Fibroblast of upper back skin (primary cell): ENCODE results near the gene PPP2R2B.
A peak's percentile ranks its signal among the peaks of the same experiment; 100 is the strongest.
"Not testable (repeated sequence)": the region's sequence is repeated elsewhere in the genome, so short reads cannot be mapped to it uniquely, and the experiment has no call there.

Experiments used
- DNase-seq: peaks from one replicate; pipeline ENCODE4 v3.0.0-alpha.2; 2013

The PPP2R2B gene

DNA sequence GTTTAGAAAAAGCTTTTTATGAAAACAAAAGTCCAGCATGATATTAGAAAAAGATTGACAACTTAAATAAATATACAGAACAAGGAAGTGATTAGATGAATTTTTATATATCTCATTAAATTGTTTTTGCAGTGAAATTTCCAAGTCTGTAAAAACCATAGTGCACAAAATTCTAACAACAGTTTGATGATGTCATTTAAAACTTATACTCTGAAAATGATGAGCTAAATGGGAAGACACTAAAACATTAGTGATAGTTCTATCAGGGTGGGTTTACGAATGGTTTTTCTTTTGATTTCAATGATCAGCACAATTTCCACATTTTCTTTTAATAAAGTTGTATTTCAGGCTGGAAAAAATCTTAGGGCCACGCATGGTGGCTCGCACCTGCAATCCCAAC lies 236.1 kb downstream of the PPP2R2B start:
- DNase-seq, result no peak

DNA sequence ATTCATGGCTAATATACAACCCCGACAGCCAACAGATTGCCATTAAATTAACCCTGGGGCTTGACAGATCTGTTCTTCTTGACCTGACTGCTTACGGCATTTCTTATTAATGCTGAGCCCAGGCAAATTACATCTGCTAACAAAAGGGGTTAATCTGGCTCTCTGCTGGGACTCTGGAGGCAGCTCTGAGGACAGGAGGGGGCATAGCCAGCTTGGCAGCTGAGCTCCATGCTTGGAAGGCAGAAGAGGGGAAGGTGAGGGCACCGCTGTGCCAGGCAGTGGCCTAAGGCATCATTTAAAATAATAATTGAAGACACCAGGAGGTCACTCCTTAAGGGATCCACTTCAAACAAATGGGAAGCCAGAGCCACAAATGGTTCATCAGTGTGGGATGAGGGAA lies 236.6 kb downstream of the PPP2R2B start:
- DNase-seq, result no peak

DNA sequence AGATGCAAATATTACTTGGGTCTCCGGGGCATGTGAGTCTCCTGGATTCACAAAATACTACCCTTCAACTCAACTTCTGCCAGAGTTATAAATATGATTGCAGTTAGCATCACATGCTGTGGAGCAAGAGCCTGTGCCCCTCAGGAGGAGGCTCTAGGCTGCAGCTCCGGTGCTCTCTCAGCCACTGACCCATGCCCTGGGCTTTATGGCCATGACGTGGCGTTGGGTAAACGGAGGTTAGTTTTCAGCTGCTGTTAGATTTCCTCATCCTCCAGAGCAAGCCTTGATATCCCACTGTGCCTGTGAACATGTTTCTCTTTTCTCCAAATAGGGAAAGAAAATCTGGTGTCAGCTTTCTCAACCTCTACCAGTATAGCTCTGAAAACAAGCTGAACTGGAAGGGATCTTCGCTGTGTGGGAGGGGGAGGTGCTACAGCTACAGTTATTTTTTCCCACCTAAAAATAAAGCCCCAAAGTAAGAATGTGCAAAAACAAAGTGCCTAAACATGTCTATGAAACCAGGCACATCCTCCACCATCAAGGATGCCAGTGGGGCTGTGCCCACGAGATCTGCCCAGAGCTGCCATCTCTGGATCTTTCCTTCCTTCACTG lies 238.2 kb downstream of the PPP2R2B start:
- no peak for DNase-seq

DNA sequence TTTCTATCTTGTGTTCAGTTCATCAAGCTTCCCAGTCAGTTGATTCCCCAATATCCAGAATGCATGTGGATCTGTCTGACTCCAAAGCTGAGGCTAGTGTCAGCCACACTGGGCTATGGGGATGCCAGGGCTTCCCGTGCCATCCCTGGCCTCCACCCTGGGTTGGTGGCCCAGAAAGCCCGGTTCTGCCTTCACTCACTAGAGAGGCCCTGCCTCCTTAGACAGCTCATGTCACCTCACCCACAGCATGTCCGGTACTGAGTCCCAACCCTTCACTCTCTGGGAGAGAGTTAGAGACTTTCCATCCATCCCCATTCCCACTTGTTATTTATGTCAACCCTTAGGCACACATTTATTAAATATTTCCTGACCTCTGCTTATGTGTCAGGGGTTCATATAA lies 243.1 kb downstream of the PPP2R2B start:
- no peak for DNase-seq

DNA sequence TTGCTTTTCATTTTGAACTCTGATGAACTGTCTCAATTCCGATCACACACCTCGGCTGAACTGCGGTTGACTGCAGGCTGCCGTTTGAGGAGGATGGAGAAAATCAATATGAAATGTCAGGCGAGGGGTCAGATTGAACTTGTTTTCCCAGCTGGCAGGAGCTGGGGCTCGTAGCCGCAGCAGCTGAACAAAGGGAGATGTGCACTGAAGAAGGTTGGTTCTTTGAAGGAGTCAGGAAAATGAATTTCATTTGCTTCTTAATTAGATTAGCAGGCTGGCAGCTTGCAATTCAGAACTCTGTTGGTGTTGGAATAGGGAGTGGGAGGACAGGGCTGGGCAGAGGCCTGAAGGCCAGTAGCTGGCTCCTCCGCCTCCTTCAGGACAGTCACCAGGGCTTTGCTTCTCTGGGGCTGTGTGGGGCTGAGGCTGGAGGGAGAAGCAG lies 245.2 kb downstream of the PPP2R2B start:
- DNase-seq, result no peak

DNA sequence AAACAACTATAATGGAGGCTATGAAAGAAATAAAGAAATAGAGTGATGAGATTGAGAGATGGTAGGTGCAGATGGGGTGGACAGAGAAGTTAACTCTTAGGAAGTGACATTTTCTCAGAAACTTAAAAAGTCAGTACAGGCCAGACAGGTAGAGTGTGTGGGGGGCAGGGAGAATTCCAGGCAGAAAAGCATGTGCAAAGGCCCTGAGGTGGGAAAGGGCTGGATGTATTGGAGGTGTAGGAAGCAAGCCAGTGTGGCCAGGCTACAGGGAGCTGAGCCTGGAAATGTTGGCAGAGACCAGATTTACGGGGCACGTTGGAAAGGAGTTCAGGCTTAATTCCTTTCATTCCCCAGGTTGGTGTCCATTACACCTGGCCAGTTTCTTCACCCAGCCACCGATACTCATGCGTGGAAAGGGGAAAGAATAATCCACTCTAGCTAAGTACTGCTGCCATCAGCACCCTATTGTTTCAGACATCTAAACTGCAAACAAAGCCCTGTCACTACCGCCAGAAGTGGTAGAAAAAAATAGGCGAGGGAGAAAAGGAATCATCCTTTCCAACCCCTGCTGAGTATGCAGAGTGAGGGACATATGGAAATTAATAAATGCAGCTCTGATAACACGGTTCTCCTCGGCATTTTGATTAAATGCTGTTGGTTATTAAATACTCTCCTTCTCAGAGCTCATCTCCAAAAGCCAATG lies 245.8 kb downstream of the PPP2R2B start:
- no peak for DNase-seq

DNA sequence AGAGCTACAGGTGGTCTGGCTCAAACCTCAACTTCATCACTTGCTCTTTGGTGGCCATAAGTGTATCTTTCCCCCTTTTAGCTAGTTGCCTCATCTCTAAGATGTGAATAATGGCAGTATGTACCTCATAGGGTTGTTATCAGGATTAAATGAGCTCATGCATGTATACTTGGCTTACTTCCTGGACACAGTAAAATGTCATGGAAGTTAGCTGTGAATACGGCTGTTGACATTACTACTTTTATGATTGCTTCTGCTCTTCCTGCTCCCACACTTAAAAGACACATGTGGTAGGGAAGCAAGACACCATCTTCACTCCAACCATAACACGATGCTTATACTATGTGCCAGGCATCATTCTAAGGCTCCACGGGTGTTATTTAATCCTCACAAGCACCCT lies 248.1 kb downstream of the PPP2R2B start:
- DNase-seq, result no peak

DNA sequence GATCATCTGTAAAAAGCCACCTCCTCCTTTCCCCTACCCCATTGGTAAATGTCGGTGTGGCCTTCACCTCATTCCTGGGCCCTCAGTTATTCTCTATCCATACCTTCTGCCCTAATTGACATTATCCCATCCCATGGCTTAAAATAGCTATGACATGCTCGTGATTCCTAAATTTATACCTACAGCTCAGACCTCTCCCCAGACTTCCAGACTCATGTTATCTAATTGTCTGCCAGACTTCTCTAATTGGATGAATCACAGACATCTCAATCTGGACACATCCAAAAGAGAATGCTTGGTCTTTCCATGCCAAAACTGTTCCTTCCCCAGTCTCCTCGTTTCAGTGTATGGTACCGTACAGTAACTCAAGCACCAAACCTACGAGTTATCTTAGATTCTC lies 249.6 kb downstream of the PPP2R2B start:
- DNase-seq, result no peak

DNA sequence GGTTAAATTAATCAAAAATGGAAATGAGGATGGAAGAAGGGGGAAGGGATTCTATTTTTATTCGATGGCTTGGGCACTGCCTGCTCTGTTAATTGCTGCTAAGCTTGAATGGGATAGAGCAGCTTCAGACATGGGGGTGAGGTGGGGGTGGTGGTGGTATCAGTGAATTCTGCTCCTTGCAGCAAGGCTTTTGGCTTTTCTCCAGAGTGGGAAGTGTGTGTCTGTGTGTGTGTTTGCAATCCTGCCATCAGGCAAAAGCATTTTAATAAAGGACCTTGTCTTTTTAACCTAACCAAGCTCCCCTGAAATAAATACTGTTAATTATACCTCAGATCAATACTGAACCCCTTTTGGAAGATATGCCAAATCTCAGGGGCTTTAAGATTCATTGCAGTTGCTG lies 251.6 kb downstream of the PPP2R2B start:
- no peak for DNase-seq

DNA sequence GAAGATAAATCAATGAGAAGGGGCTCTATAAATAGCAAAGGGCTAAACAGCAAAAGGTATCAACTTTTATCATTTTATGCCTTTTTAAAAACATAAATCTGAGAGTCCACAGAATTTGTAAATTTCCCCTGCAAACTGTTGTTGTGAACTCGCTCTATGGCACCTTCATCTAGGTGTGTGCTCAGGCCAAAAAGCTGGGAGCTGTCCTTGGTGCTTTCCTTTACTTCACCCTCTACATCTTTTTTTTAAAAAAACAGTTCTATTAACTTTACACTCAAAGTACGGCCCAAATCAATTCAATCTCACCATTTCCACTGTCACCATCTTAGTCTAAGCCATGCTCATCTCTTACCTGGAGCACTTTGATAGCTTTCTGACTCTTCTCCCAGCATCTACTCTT lies 254.4 kb downstream of the PPP2R2B start:
- no peak for DNase-seq

DNA sequence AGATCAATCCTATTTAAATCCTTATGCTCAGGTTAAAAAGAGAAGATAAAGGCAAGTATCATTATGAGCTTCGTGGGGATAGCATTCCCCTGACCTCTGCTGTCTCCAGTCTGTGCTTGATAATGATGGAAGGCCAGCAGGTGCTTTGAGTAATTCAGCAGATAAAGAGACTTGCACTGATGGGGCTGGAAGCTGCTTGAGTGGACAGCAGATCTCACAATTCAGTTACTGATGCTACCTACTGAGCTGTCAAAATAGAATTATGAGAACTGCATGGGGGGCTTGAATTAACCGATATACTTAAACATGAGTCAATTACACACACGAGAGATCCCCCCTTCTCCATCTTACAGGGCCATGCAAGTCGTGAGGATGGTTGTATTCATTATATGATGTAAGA lies 254.9 kb downstream of the PPP2R2B start:
- no peak for DNase-seq

DNA sequence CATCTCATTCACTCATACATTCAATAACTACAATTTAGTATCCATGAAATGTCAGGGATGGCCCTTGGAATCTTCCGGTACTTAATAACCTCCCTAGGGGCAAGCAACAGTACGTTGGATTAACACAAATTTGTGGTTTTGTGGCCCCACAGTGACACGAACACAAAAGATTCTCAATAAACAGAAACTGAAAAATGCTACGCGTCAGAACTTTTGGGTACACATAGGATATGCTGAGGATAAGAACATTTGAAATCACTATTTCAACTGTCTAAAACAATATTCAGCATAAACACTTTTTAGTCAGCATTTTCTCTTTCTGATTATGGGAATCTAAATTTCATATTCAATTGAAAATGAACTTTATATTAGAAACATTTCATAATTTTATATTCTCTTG lies 255.5 kb downstream of the PPP2R2B start:
- no peak for DNase-seq

DNA sequence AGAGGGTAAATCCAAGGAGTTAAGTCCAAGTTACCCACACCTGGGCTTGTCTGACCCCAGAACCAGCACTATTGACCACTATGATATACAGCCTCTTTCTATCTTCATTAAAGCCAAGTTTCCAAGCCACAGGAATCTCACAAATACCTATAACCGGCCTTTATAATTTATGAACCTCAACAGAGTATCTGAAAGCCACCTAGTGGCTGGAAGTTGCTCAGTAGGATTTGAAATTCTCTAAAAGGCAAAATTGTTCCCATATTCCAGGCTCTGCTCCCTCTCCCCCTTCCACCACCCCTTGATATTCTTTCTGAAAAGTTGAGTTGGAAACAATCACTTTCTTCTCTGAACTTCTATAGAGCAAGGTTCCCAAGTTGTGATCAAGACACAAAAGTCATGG lies 256.2 kb downstream of the PPP2R2B start:
- peak; percentile 1 for DNase-seq

DNA sequence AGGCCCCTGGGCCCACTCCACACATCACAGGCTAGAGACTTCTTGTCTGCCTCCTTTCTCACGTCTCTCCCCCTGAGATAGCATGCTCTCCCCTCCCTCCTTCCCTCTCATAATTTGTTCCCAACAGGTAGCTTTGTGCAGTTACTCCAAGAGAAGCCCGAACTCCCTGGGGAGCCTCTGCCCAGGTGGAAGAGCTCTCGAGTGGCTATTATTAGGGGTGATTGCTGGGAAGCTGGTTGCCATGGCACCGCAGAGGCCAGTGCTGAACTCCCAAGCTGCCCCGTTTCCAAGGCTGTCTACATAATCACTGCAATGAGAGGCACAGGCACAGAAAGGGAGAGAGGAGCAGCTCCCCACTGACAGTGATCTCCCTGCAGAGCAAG lies 257.9 kb downstream of the PPP2R2B start:
- DNase-seq, result no peak

DNA sequence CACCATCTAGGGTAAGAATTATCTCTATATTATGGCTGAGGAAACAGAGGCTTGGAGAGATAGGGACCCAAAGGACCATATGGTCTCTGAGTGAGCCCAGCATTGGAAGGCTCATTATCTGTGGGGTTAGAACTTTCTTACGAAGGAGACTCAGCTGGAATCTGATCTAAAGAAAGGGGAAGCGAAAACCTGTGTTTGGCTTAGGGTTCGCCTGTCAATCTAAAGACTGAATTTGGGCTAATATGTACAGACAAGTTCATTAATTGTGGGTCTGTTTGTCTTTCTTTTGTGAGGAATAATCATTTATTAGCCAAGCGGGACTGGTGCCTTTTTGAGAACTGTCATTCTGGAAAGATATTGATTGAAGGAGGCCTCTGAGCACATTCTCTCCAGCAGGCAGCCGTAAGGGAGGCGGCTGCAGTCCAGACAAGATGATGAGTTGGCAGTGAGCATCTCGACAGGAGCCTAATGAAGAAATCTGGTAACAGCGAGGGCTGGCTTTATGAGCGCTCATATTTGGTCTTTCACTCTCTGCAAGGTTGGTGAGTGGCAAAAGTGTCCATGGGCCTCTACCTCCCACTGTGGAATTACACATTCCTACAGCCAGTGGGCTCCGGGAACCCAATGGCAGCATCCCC lies 258.4 kb downstream of the PPP2R2B start:
- no peak for DNase-seq

DNA sequence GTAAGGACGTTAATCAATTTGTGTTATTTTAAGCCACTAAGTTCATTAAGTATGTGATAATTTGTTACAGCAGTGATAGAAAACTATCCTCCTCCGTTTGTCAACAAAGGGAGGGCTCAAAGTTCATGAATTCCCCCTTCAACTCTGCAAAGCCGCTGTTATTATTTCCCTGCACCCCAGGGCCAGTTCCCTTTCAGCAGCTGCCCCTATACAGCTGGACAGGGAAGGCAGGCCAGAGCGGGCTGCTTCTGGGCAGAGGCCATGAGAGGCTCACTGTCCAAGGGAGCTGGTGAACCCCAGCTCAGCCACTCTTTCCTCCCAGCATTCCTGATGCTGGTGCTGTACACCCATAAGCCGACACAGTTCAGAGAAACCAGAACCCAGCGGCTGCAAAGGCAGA lies 260.1 kb downstream of the PPP2R2B start:
- no peak for DNase-seq

DNA sequence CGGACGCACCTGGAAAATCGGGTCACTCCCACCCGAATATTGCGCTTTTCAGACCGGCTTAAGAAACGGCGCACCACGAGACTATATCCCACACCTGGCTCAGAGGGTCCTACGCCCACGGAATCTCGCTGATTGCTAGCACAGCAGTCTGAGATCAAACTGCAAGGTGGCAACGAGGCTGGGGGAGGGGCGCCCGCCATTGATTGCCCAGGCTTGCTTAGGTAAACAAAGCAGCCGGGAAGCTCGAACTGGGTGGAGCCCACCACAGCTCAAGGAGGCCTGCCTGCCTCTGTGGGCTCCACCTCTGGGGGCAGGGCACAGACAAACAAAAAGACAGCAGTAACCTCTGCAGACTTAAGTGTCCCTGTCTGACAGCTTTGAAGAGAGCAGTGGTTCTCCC lies 268.8 kb downstream of the PPP2R2B start:
- DNase-seq, result not testable (repeated sequence)

DNA sequence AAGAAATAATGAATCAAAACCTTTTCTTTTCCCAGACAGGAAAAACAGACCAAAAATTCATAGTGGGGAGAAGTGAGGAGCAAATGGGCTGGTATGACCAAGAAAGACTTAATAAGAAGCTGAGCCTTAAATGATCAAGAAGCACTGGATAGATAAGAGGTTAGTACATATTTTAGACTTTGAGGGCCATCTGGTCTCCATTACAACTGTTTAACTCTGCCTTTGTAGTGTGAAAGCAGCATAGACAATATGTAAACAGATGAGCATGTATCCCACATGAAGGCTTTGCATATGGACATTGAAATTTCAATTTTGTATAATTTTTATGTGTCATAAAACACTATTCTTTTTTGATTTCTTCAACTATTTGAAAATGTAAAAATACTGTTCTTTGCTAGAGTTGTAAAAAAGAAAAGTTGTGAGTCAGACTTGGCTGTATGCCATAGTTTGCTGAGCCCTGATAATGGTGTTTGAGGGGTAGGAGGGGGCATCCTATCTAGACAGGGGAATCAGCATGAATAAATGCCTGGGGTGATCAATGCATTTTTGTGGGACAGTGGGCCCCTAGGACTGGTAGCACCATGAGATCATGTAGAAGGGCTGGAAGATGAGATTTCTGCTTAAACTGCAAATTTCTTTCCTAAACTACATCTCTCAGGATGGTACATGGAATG lies 270.8 kb downstream of the PPP2R2B start:
- no peak for DNase-seq

DNA sequence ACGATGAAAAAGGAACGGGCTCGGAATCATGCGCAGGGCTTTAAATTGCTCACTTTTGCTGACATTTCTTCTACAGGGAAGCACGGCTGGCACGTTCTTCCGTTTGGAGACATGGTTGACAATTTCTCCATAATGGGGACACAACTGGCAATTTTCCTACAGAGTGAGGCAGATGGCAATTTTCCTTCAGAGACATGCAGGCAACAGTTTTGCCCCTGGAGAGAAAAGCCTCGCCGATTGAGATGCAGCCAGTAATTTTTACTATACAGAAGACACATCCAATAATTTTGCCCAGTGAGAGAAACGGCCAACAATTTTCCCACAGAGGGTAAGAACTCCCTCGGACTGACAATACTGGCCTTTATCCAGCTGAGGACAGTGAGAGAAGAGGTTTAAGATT lies 271.7 kb downstream of the PPP2R2B start:
- no peak for DNase-seq

DNA sequence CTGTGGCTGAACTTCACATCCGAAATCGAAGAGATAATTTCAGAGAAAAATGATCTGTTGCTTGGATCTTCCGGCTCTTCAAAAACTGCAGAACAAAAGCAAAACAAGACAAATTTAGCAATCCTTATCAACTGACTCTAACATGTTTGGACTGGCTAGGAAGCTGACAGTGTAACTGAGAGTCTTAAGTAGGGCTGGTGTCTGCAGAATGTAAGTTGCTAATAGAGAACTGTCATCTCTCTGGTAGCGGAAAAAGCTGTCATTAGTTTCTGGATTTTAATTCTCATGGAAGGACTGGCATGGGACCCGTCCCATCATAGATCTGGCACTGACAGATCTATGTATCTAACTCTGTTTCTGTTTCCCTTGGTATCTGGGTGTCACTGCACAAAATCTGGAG lies 278.2 kb downstream of the PPP2R2B start:
- DNase-seq, result no peak

DNA sequence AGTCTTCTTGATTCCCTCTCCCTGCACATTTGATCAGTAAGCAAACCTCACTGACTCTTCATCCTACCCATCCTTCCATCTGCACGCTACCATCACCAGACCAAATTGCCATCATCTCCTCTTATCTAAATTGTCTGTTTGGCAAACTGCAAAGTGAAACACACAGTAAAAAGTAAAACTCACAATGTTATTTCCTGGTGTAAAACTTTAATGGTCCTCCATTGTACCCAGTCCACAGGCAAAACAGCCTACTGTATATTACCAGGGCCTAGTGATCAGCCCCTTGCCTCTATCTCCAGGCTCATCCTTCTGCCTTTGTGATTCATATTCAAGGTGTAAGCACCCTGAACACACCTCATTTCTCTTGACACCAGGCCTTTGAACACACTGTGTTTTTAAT lies 279.3 kb downstream of the PPP2R2B start:
- no peak for DNase-seq

DNA sequence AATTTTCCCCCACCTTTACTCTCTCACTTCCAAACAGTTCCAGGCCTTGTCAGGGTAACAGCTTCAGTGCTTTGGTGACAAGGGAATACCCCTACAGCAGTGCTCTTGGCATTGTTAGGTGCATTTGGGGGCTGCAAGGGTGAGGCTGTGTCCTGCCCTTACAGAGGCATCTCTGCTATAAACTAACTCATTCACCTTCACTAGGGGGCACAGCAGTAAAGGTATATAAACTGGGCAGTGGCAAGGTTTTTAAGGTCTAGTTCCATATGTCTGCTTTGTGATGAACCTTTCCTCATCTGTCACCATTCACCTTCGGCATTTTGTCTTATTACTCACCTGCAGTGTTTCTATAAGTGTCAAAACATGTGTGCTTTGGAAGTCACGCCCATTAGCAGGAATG lies 283.5 kb downstream of the PPP2R2B start:
- DNase-seq, result no peak

DNA sequence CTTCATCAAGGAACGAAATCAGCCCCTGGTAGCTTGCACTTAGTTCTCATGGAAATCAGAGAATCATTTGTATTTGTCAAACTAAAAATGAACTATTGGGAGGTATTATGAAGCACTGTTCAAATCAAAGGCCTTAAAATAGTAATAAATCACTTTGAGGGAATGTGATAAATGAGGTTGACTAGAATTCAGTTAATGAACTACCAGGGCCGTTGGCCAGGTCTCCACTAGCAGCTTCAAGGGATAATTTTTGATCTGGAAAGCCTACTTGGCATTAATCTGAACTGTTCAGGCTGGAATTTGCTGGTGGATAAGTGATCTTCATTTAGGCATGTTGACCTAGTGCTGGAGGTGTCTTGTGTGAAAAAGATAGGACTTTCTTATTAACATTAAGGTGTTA lies 286.2 kb downstream of the PPP2R2B start:
- no peak for DNase-seq

DNA sequence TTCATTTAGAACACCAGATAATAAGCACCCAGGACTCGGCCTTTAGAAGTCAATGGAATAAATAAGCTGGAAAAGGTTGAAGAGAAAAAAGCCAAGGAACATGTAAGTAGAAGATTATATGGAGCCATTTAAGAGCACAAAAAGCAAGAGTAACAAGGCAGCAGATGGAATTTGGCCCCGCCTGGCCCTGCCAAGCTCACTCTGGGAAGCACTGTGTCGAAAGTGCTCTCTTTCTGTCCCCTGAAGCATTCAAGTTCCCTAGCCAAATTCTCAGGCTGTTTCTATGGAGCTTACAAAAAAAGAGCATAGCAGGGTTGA lies 289.6 kb downstream of the PPP2R2B start:
- DNase-seq, result no peak
